K562 (cell line): ENCODE data around the gene ETDB. TPM values are rescaled to one million over a fixed set of nuclear protein-coding genes. Genes with fewer than 3 reads are reported as not detected.

Experiments
- ATAC-seq: fragments of 200-7000 bp; cut with Tn5 transposase; 3 replicates; pipeline ENCODE4 v1.9.1; 2020; ENCODE audit warnings: moderate library complexity
- BruUV-seq: library from RNA; stranded (reverse); fragments of 400-500 nt; replicated peaks from 2 replicates; lab custom pipeline; 2021; lab: Mats Ljungman, UMichigan
- CTCF ChIA-PET: fragments of 300-600 bp; formaldehyde crosslinking; extraction: SDS; loops from one replicate; lab custom pipeline; 2021; ENCODE audit warnings: low intra/inter-chr PET ratio; lab: Yijun Ruan, JAX
- POLR2A ChIA-PET: fragments of 300-600, 350-650 bp; sonication (Branson Sonifier 250); formaldehyde crosslinking; extraction: SDS; loops from one replicate; lab custom pipeline; 2021; ENCODE audit warnings: antibody characterized with exemption, inconsistent platforms; lab: Yijun Ruan, JAX
- DNase-seq, 4 experiments: peaks; one replicate each; pipeline versions ENCODE4 v3.0.0 to v3.0.0-alpha.2; 2011 to 2018; ENCODE audit warnings: low spot score in 3 of 4, mixed read lengths in 3 of 4; ENCODE audit errors: extremely low read depth in 1 of 4
- FAIRE-seq: peaks from 2 replicates; lab custom pipeline; 2011; peaks lifted over from hg19 to GRCh38; lab: Jason Lieb, UNC
- H2AFZ ChIP-seq: 2 replicates; pipeline ENCODE4 v1.6.0; 2011; ENCODE audit warnings: low read depth, low read length, control low read depth, inconsistent platforms
- H3K27ac ChIP-seq: fragments of 200-600 bp; 3 replicates; pipeline ENCODE4 v1.8.0; 2011; ENCODE audit warnings: low read depth, mild to moderate bottlenecking, control low read depth, inconsistent platforms, low read length, moderate library complexity, mixed read lengths; ENCODE audit errors: extremely low read depth
- H3K27me3 ChIP-seq, 2 experiments: fragments of 300-600 bp in 1 of 2; 2 replicates in 1 of 2; 3 replicates in 1 of 2; pipeline versions ENCODE4 v1.6.0 to v1.8.0; 2011; ENCODE audit warnings: inconsistent platforms in 2 of 2, low read length in 2 of 2, mild to moderate bottlenecking in 1 of 2, mixed read lengths in 1 of 2, moderate library complexity in 1 of 2; ENCODE audit not compliant: control insufficient read depth in 2 of 2, insufficient read depth in 2 of 2
- H3K36me3 ChIP-seq: fragments of 300-600 bp; 3 replicates; pipeline ENCODE4 v1.8.0; 2011; ENCODE audit warnings: mild to moderate bottlenecking, low read length, inconsistent platforms; ENCODE audit not compliant: control insufficient read depth, insufficient read depth
- H3K4me1 ChIP-seq, 2 experiments: fragments of 200-600 bp in 1 of 2; replicated peaks in 1 of 2; 2 replicates in 1 of 2; 3 replicates in 1 of 2; pipeline versions ENCODE4 v1.5.1 to v1.8.0; 2011; ENCODE audit warnings: inconsistent platforms in 2 of 2, low read length in 2 of 2, mild to moderate bottlenecking in 1 of 2, mixed read lengths in 1 of 2, moderate library complexity in 1 of 2; ENCODE audit not compliant: control insufficient read depth in 2 of 2, insufficient read depth in 2 of 2
- H3K4me2 ChIP-seq: 2 replicates; pipeline ENCODE4 v1.6.1; 2011; ENCODE audit warnings: low read length, control low read depth, inconsistent platforms, mixed read lengths; ENCODE audit not compliant: insufficient read depth
- H3K4me3 ChIP-seq: fragments of 200-600 bp; sonication (generic), shearing (Covaris generic); 2 replicates; pipeline ENCODE4 v1.5.1; 2016; ENCODE audit warnings: control low read depth, inconsistent platforms
- H3K79me2 ChIP-seq: fragments of 200-600 bp; 3 replicates; pipeline ENCODE4 v1.8.0; 2011; ENCODE audit warnings: low read length, inconsistent platforms; ENCODE audit not compliant: control insufficient read depth, insufficient read depth
- H3K9ac ChIP-seq, 2 experiments: 2 replicates each; pipeline versions ENCODE4 v1.6.0 to v1.6.1; 2011; ENCODE audit warnings: low read depth in 2 of 2, low read length in 2 of 2, control low read depth in 1 of 2, inconsistent platforms in 1 of 2, mild to moderate bottlenecking in 1 of 2, mixed read lengths in 1 of 2; ENCODE audit not compliant: insufficient read depth in 1 of 2
- H3K9me1 ChIP-seq: one replicate; pipeline ENCODE4 v1.6.0; 2011; ENCODE audit warnings: inconsistent platforms, mild to moderate bottlenecking, low read length, moderate library complexity; ENCODE audit not compliant: control insufficient read depth, insufficient read depth
- H3K9me3 ChIP-seq: replicated peaks from 2 replicates; pipeline ENCODE4 v1.5.1; 2011; ENCODE audit warnings: low read depth, low read length, inconsistent platforms; ENCODE audit not compliant: control insufficient read depth, insufficient read depth
- H4K20me1 ChIP-seq: replicated peaks from 2 replicates; pipeline ENCODE4 v1.6.1; 2011; ENCODE audit warnings: low read length, inconsistent platforms, mixed read lengths; ENCODE audit not compliant: control insufficient read depth, insufficient read depth
- CBFA2T2 ChIP-seq: fragments of 450-650 bp; conservative IDR thresholded peaks from 2 replicates; pipeline ENCODE4 v1.6.1; 2017; ENCODE audit warnings: mild to moderate bottlenecking
- ERF ChIP-seq: fragments of 450-650 bp; formaldehyde crosslinking; IDR thresholded peaks from 2 replicates; pipeline ENCODE4 v1.4.0; 2020; ENCODE audit warnings: mild to moderate bottlenecking, mixed read lengths
- GABPB1 ChIP-seq: sonication (generic); formaldehyde crosslinking; IDR thresholded peaks from 2 replicates; pipeline ENCODE4 v1.8.0; 2022; ENCODE audit warnings: mild to moderate bottlenecking, missing genetic modification reagents
- HINFP ChIP-seq: fragments of 450-650 bp; conservative IDR thresholded peaks from 2 replicates; pipeline ENCODE4 v1.6.1; 2016; ENCODE audit warnings: missing genetic modification characterization, low read depth, mild to moderate bottlenecking, control low read depth, missing compliant biosample characterization
- RBFOX2 ChIP-seq: fragments of 200-400 bp; formaldehyde crosslinking; IDR thresholded peaks from 2 replicates; pipeline ENCODE4 v1.6.1; 2017; ENCODE audit warnings: low read depth, mild to moderate bottlenecking, low read length, moderate library complexity
- SIX5 ChIP-seq, 2 experiments: IDR thresholded peaks; 2 replicates each; pipeline ENCODE4 v1.6.1; 2011; ENCODE audit warnings: low read length in 2 of 2, borderline replicate concordance in 1 of 2, low read depth in 1 of 2, mild to moderate bottlenecking in 1 of 2, moderate library complexity in 1 of 2; ENCODE audit not compliant: insufficient read depth in 1 of 2
- WHSC1 ChIP-seq: IDR thresholded peaks from one replicate; pipeline ENCODE4 v1.6.1; 2012; ENCODE audit warnings: low read length, control low read depth, inconsistent platforms
- ZNF282 ChIP-seq: sonication (generic); formaldehyde crosslinking; IDR thresholded peaks from 2 replicates; pipeline ENCODE4 v1.8.1; 2023; ENCODE audit warnings: missing genetic modification reagents
- WGBS: fragments of 100-300 bp; shearing (Covaris generic); methylation state at CpG from one replicate; pipeline ENCODE4 v1.1.6; 2016; ENCODE audit warnings: low coverage, mixed read lengths; ENCODE audit not compliant: insufficient coverage; ENCODE audit errors: missing lambda C conversion rate; 5-methylcytosine and 5-hydroxymethylcytosine counted together
- in situ Hi-C: fragments of 300-500 bp; cut with MboI; formaldehyde crosslinking; loops from 4 replicates; pipeline ENCODE4 v1.15.0; 2018; ENCODE audit warnings: inconsistent platforms, mixed read lengths
- intact Hi-C: fragments of 100-400 bp; cut with micrococcal nuclease; formaldehyde crosslinking; loops from 2 replicates; pipeline ENCODE4 v1.14.2; 2022
- polyA plus RNA-seq, 8 experiments: library from polyadenylated mRNA; depleted of rRNA in 4 of 8; stranded (reverse) in 5 of 8; unstranded in 3 of 8; fragments of >200 nt; fragmentation: Nextera tagmentation in 2 of 8; fragmentation: Illumina TruSeq in 1 of 8; extraction: Ambion mirVana in 2 of 8; extraction: Trizol in 1 of 8; gene quantifications; 2 replicates each; pipeline versions ENCODE4 v1.2.1 to v1.2.3, GENCODE V29; 2011 to 2014; ENCODE audit warnings: inconsistent platforms in 1 of 8, missing spikeins in 1 of 8
- total RNA-seq, 7 experiments: library from RNA; depleted of rRNA in 6 of 7; stranded (reverse); fragments of >200 nt in 6 of 7; fragmentation: Illumina TruSeq in 2 of 7; extraction: Trizol in 2 of 7; gene quantifications; 2 replicates each; pipeline versions ENCODE4 v1.2.1 to v1.2.3, GENCODE V29; 2011 to 2021; ENCODE audit warnings: low replicate concordance in 1 of 7

The ETDB gene
- total and polyA plus RNA-seq, 9 of the 15 experiments (the other 6 are each of a cell fraction or from before 2014, with no cell fraction given) = not detected

- intact Hi-C loops (loop anchor here (5.0 kb wide), 1 partner anchor 87 kb away; no protein-coding TSS in a partner anchor), in situ Hi-C loops (no loop called here)
- no peak overlapping the region for H2AFZ ChIP-seq
- H3K4me1 ChIP-seq = no peaks in the 10 kb centered on the region
- 9% methylated on average over 3 of the region's 3 CpGs for WGBS
- H3K9me3 ChIP-seq = no peaks in the 10 kb centered on the region
- CTCF ChIA-PET = no interaction called here
- no peak for DNase-seq
- H3K36me3 ChIP-seq = no peaks in the 10 kb centered on the region
- BruUV-seq = no TSS peak
- no peaks in the 10 kb centered on the region for H3K27me3 ChIP-seq
- H3K27ac ChIP-seq = no peak overlapping the region
- H4K20me1 ChIP-seq = no peaks in the 10 kb centered on the region
- POLR2A ChIA-PET = no interaction called here
- no peak overlapping the region for H3K4me2 ChIP-seq
- H3K4me3 ChIP-seq = no peak overlapping the region
- TF ChIP-seq WHSC1 (no peak), ZNF282 (no peak), GABPB1 (CRISPR knock-in tag) (no peak), HINFP (no peak), SIX5 (IDR thresholded peaks at IDR 0.05; ENCODE audit: borderline replicate concordance in 1 of 2, insufficient read depth in 1 of 2, low read depth in 1 of 2, low read length in 2 of 2) (no peak), ERF (CRISPR knock-in tag) (no peak), RBFOX2 (no peak), CBFA2T2 (no peak)
- TF ChIP-seq, all 486 proteins: peak for 0
- ATAC-seq = no peak
- H3K9me1 ChIP-seq = no peaks in the 10 kb centered on the region
- no peak for FAIRE-seq
- no peaks in the 10 kb centered on the region for H3K79me2 ChIP-seq
- H3K9ac ChIP-seq = no peak overlapping the region
Measured at GRCh38 chrX:135089126-135089525, 31.2 kb downstream of the ETDB start.
